ENCODE measurements around the gene TOP1. TPM values are rescaled to one million over a fixed set of nuclear protein-coding genes. Genes with fewer than 3 reads are reported as not detected.

The TOP1 gene
- polyA plus RNA-seq, 1 of the 3 experiments (the other 2 are of a cell fraction), result 11.9 TPM

DNA sequence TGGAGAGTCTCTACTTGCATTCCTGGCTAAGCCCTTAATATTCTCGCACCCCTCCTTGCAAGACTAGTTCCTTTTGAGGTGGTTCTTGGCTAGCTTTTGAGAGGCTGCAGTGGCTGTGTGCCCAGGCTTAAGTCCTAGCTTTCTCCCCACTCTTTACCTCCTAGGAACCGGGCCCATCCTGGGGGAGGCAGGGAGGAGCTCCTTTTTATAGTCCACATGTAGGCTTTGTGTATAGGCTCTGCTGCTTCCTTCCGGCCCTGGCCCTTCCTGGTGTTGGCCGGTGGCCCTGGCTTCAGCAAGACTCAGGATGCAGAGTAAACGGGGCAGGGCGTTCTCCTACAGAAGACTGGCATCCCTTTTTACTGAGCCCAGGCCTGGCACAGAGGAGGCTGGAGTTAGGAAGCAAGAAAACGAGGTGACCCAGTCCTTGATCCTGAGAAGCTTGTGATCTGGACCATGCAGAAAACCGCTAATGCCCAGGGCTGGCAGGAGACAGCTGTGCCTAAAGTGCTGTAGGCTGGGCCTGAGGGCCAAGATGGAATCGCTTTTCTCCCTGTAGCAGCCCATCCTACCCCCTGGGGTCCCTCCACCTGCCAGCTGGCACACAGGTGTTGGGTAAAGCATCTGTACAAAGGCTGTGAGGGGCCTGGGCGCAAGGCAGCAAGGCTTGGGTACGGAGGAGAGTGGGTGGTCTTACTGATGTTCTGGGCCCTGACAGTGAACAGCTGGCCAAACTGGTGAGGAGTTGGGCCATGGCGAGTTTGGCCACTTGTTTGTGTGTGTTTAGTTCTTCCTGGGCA is 117.4 kb downstream of the TOP1 start (continued):
- TF ChIP-seq, protein P1, sequence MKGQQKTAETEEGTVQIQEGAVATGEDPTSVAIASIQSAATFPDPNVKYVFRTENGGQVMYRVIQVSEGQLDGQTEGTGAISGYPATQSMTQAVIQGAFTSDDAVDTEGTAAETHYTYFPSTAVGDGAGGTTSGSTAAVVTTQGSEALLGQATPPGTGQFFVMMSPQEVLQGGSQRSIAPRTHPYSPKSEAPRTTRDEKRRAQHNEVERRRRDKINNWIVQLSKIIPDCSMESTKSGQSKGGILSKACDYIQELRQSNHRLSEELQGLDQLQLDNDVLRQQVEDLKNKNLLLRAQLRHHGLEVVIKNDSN (IDR thresholded peaks at IDR 0.05; ENCODE audit: borderline replicate concordance, low read depth), result no peak
- TF ChIP-seq USF2 (IDR thresholded peaks at IDR 0.05; ENCODE audit: borderline replicate concordance, low read depth, low read length) (no peak), SMC3 (IDR thresholded peaks at IDR 0.05; ENCODE audit: low read depth, low read length) (no peak), NRF1 (IDR thresholded peaks at IDR 0.05; ENCODE audit: low read depth, low read length) (no peak), EP300 (IDR thresholded peaks at IDR 0.05; ENCODE audit: borderline replicate concordance in 1 of 2, low read depth in 1 of 2, low read length in 1 of 2) (no peak)

- WGBS (ENCODE audit: low lambda C conversion rate), result 80% methylated on average over 8 of the region's 8 CpGs
These were observed 119.2 kb downstream of the TOP1 start for GRCh38 chr20:41147767-41148191.

More at GRCh38 chr20:41147767-41148191, 119.2 kb downstream of the TOP1 start:
- no peaks in the 10 kb centered on the region for H3K9me2 ChIP-seq
- DNase-seq, result no peak
- H3F3A ChIP-seq (replicated peaks; ENCODE audit: insufficient read depth), result no peaks in the 10 kb centered on the region
- ChIA-PET CTCF (no interaction called here), POLR2A (no interaction called here)
- no peak overlapping the region for H3K4me2 ChIP-seq
- no peak overlapping the region for H2AFZ ChIP-seq (ENCODE audit: low read depth)
- H3K27me3 ChIP-seq (ENCODE audit: insufficient read depth), result no peaks in the 10 kb centered on the region
- H3K9ac ChIP-seq, result no peak overlapping the region
- no peak overlapping the region for H3K4me3 ChIP-seq (ENCODE audit: low read depth in 2 of 2, low read length in 1 of 2)
- TF ChIP-seq, protein P1 (IDR thresholded peaks at IDR 0.05; ENCODE audit: borderline replicate concordance, low read depth), result no peak
- TF ChIP-seq SMC3 (IDR thresholded peaks at IDR 0.05; ENCODE audit: low read depth, low read length) (no peak), EZH2phosphoT487 (IDR thresholded peaks at IDR 0.05; ENCODE audit: borderline replicate concordance, low read depth) (no peak), MAX (IDR thresholded peaks at IDR 0.05; ENCODE audit: low read depth) (no peak), RXRA (IDR thresholded peaks at IDR 0.05; ENCODE audit: borderline replicate concordance, low read depth) (no peak), YY1 (IDR thresholded peaks at IDR 0.05; ENCODE audit: low read depth) (no peak), TEAD4 (IDR thresholded peaks at IDR 0.05; ENCODE audit: borderline replicate concordance, insufficient read depth) (no peak), NFIC (IDR thresholded peaks at IDR 0.05; ENCODE audit: borderline replicate concordance) (no peak), MEF2A (IDR thresholded peaks at IDR 0.05; ENCODE audit: borderline replicate concordance, low read depth) (no peak), RAD21 (IDR thresholded peaks at IDR 0.05; ENCODE audit: low read length) (no peak), NRF1 (IDR thresholded peaks at IDR 0.05; ENCODE audit: low read depth, low read length) (no peak), POLR2AphosphoS5 (IDR thresholded peaks at IDR 0.05; ENCODE audit: low read depth, low read length) (no peak)
- TF ChIP-seq, protein P2, sequence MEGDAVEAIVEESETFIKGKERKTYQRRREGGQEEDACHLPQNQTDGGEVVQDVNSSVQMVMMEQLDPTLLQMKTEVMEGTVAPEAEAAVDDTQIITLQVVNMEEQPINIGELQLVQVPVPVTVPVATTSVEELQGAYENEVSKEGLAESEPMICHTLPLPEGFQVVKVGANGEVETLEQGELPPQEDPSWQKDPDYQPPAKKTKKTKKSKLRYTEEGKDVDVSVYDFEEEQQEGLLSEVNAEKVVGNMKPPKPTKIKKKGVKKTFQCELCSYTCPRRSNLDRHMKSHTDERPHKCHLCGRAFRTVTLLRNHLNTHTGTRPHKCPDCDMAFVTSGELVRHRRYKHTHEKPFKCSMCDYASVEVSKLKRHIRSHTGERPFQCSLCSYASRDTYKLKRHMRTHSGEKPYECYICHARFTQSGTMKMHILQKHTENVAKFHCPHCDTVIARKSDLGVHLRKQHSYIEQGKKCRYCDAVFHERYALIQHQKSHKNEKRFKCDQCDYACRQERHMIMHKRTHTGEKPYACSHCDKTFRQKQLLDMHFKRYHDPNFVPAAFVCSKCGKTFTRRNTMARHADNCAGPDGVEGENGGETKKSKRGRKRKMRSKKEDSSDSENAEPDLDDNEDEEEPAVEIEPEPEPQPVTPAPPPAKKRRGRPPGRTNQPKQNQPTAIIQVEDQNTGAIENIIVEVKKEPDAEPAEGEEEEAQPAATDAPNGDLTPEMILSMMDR (IDR thresholded peaks at IDR 0.05), result no peak
- no peaks in the 10 kb centered on the region for H3K9me3 ChIP-seq
- H3K36me3 ChIP-seq (replicated peaks in 1 of 2; ENCODE audit: control insufficient read depth in 1 of 2, insufficient read depth in 2 of 2, low read length in 1 of 2), result peaks cover 5 to 6% of the 10 kb centered on the region in 2 experiments
- peaks cover 100% of the 10 kb centered on the region for H3K79me2 ChIP-seq (ENCODE audit: insufficient read depth)
- H4K20me1 ChIP-seq (ENCODE audit: insufficient read depth), result peaks cover 100% of the 10 kb centered on the region
- no peak overlapping the region; a peak in 1 of 4 replicates for H3K27ac ChIP-seq (ENCODE audit: low read depth in 2 of 2, low read length in 1 of 2)
- peaks cover 10 to 28% of the 10 kb centered on the region in 2 experiments; a peak in 2 of 4 replicates for H3K4me1 ChIP-seq (ENCODE audit: control insufficient read depth in 1 of 2, insufficient read depth in 2 of 2, low read depth in 1 of 2, low read length in 1 of 2)
